OCI-LY7 (cell line): ENCODE measurements around the gene CACNA1D.

ENCODE experiments used
- CTCF ChIP-seq: fragments of 200-600 bp; sonication (generic); conservative IDR thresholded peaks from 2 replicates; pipeline ENCODE4 v1.5.1; 2014; ENCODE audit warnings: mild to moderate bottlenecking, antibody characterized with exemption, low read length, moderate library complexity, mixed read lengths
- EZH2phosphoT487 ChIP-seq: fragments of 200-600 bp; sonication (generic); IDR thresholded peaks from 2 replicates; pipeline ENCODE4 v1.6.1; 2018; ENCODE audit warnings: low read depth, borderline replicate concordance, mild to moderate bottlenecking, mixed run types, antibody characterized with exemption, low read length, moderate library complexity, mixed read lengths

- no peak for TF ChIP-seq CTCF
- TF ChIP-seq EZH2phosphoT487: no peak
These were observed 108.5 kb downstream of the CACNA1D start for GRCh38 chr3:53602866-53603265.
